ENCODE measurements around the gene PPP1R37. TPM values are rescaled to one million over a fixed set of nuclear protein-coding genes. Genes with fewer than 3 reads are reported as not detected.
A peak's percentile ranks its signal among the peaks of the same experiment; 100 is the strongest.

Gene PPP1R37
- total and polyA plus RNA-seq, 2 of the 13 experiments (the other 11 are each of a cell fraction or from before 2014, with no cell fraction given): 9.0 to 14.3 TPM

DNA sequence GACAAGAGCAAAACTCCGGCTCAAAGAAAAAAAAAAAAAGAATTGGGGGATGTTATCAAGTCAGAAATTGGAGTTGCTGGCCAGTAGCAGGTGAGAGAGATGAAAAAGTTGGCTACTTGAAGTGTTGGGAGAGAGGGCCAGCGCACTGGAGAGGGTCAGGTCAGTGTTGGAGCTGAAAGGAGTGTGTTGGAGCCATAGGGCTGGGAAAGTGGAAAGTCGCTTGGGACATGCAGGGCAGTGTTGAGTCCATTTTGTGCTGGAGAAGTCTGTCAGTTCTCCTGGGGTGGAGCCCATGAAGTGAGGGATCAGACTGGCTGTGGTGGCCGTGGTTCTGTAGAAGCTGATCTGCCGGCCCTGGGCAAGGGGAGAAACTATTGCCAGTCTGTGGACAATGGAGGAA lies 1.7 kb downstream of the PPP1R37 start:
- ATAC-seq (no peak), DNase-seq (ENCODE audit: low spot score) (no peak), FAIRE-seq (no peak)
- Histone ChIP-seq H3K27me3 (ENCODE audit: control insufficient read depth in 1 of 2, insufficient read depth in 2 of 2, low read length in 2 of 2) (no peaks in the 10 kb centered on the region; a peak in 1 of 5 replicates), H4K20me1 (ENCODE audit: insufficient read depth, low read length) (peaks cover 7% of the 10 kb centered on the region), H3K27ac (ENCODE audit: extremely low read length, insufficient read depth, low read length) (peak overlapping the region; percentile 34), H3K9ac (ENCODE audit: insufficient read depth, low read depth, low read length) (peak overlapping the region; percentile 95; the same call in 1 of the 2 replicates), H2AFZ (ENCODE audit: low read length) (no peak overlapping the region), H3K4me2 (ENCODE audit: low read depth, low read length) (peak overlapping the region; percentile 97), H3K36me3 (replicated peaks in 1 of 2; ENCODE audit: control insufficient read depth in 1 of 2, insufficient read depth in 2 of 2, low read length in 2 of 2) (peaks cover 1 to 23% of the 10 kb centered on the region in 2 experiments; a peak in 3 of 5 replicates), H3K4me3 (replicated peaks in 1 of 3; ENCODE audit: insufficient read depth in 1 of 3, low read depth in 2 of 3, low read length in 3 of 3) (peak overlapping the region; percentile 93 to 100 (median 93)), H3K4me1 (ENCODE audit: insufficient read depth, low read length) (peaks cover 65% of the 10 kb centered on the region), H3K79me2 (ENCODE audit: insufficient read depth, low read length) (peaks cover 66% of the 10 kb centered on the region), H3K9me3 (ENCODE audit: low read length) (no peaks in the 10 kb centered on the region)
- BruUV-seq (replicated peaks): no TSS peak
- ChIA-PET CTCF (ENCODE audit: low intra/inter-chr PET ratio, low total read pairs) (no interaction called here), POLR2A (no interaction called here)
- TF ChIP-seq SETDB1 (CRISPR knock-in tag; IDR thresholded peaks at IDR 0.05; ENCODE audit: borderline replicate concordance): no peak
- TF ChIP-seq, protein P1, sequence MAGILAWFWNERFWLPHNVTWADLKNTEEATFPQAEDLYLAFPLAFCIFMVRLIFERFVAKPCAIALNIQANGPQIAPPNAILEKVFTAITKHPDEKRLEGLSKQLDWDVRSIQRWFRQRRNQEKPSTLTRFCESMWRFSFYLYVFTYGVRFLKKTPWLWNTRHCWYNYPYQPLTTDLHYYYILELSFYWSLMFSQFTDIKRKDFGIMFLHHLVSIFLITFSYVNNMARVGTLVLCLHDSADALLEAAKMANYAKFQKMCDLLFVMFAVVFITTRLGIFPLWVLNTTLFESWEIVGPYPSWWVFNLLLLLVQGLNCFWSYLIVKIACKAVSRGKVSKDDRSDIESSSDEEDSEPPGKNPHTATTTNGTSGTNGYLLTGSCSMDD (CRISPR knock-in tag; IDR thresholded peaks at IDR 0.05): no peak
- no peak for TF ChIP-seq SPEN (CRISPR knock-in tag; IDR thresholded peaks at IDR 0.05; ENCODE audit: low read depth)
- TF ChIP-seq HOXA7 (CRISPR knock-in tag; IDR thresholded peaks at IDR 0.05): no peak
- TF ChIP-seq, protein P2, sequence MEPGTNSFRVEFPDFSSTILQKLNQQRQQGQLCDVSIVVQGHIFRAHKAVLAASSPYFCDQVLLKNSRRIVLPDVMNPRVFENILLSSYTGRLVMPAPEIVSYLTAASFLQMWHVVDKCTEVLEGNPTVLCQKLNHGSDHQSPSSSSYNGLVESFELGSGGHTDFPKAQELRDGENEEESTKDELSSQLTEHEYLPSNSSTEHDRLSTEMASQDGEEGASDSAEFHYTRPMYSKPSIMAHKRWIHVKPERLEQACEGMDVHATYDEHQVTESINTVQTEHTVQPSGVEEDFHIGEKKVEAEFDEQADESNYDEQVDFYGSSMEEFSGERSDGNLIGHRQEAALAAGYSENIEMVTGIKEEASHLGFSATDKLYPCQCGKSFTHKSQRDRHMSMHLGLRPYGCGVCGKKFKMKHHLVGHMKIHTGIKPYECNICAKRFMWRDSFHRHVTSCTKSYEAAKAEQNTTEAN (CRISPR knock-in tag; conservative IDR thresholded peaks at IDR 0.05): no peak
- TF ChIP-seq MXI1 (IDR thresholded peaks at IDR 0.05; ENCODE audit: borderline replicate concordance, low read depth, low read length): no peak
- TF ChIP-seq, protein P3, sequence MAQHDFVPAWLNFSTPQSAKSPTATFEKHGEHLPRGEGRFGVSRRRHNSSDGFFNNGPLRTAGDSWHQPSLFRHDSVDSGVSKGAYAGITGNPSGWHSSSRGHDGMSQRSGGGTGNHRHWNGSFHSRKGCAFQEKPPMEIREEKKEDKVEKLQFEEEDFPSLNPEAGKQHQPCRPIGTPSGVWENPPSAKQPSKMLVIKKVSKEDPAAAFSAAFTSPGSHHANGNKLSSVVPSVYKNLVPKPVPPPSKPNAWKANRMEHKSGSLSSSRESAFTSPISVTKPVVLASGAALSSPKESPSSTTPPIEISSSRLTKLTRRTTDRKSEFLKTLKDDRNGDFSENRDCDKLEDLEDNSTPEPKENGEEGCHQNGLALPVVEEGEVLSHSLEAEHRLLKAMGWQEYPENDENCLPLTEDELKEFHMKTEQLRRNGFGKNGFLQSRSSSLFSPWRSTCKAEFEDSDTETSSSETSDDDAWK (CRISPR knock-in tag; IDR thresholded peaks at IDR 0.05): no peak
- TF ChIP-seq SNAPC2 (CRISPR knock-in tag; IDR thresholded peaks at IDR 0.05): no peak
- TF ChIP-seq ZZZ3 (CRISPR knock-in tag; IDR thresholded peaks at IDR 0.05; ENCODE audit: borderline replicate concordance): no peak
- intact Hi-C loops (cut with micrococcal nuclease; ENCODE audit: unreplicated experiment): no loop called here
- in situ Hi-C loops (cut with HindIII; ENCODE audit: extremely low pct_ligation_motif_present, low pct_unique_long_range_greater_than_20kb): no loop called here
- WGBS (ENCODE audit: low lambda C conversion rate): 73% methylated on average over 5 of the region's 5 CpGs

Measured in HepG2 (cell line).